Activated B cell treated with CpG ODN at 0.5 μM for 24 hours (primary cell): ENCODE measurements around the gene C1QTNF1. TPM values are rescaled to one million over a fixed set of nuclear protein-coding genes. Genes with fewer than 3 reads are reported as not detected.
A peak's percentile ranks its signal among the peaks of the same experiment; 100 is the strongest.

Experiments used
- ATAC-seq: fragments of 200-7000 bp; cut with Tn5 transposase; one replicate; pipeline ENCODE4 v1.10.0; 2021; ENCODE audit warnings: low read depth, mild to moderate bottlenecking, moderate library complexity
- CTCF ChIA-PET: fragments of 350-600 bp; sonication (Branson Sonifier 250); formaldehyde crosslinking; loops from one replicate; lab custom pipeline; 2021; ENCODE audit warnings: antibody characterized with exemption; lab: Charles Lee
- POLR2A ChIA-PET: fragments of 350-600 bp; sonication (Branson Sonifier 250); formaldehyde crosslinking; loops from one replicate; lab custom pipeline; 2021; ENCODE audit warnings: antibody characterized with exemption; lab: Charles Lee
- DNase-seq: peaks from one replicate; pipeline ENCODE4 v3.0.0; 2022
- H3K27ac Mint-ChIP-seq: one replicate; pipeline ENCODE4 v1.8.0; 2020; ENCODE audit warnings: mixed read lengths
- H3K27me3 Mint-ChIP-seq: one replicate; pipeline ENCODE4 v1.8.0; 2021; ENCODE audit warnings: mixed read lengths
- H3K36me3 Mint-ChIP-seq: one replicate; pipeline ENCODE4 v1.8.0; 2021; ENCODE audit warnings: low read depth, mixed read lengths
- H3K4me1 Mint-ChIP-seq: one replicate; pipeline ENCODE4 v1.8.0; 2021; ENCODE audit warnings: mixed read lengths
- H3K4me3 Mint-ChIP-seq: one replicate; pipeline ENCODE4 v1.8.0; 2020; ENCODE audit warnings: mild to moderate bottlenecking, mixed read lengths
- H3K9me3 Mint-ChIP-seq: one replicate; pipeline ENCODE4 v1.8.0; 2020; ENCODE audit warnings: mixed read lengths
- CTCF ChIP-seq: fragments of 200-600 bp; IDR thresholded peaks from one replicate; pipeline ENCODE4 v1.8.0; 2022; ENCODE audit warnings: antibody characterized with exemption, mild to moderate bottlenecking
- intact Hi-C: fragments of 100-400 bp; cut with micrococcal nuclease; formaldehyde crosslinking; loops from one replicate; pipeline ENCODE4 v1.15.1; 2024
- total RNA-seq: library from RNA; stranded (reverse); gene quantifications from 2 replicates; pipeline ENCODE4 v1.2.3, GENCODE V29; 2022

The C1QTNF1 gene
- total RNA-seq, 1 donor from 2014 or later = not detected

DNA sequence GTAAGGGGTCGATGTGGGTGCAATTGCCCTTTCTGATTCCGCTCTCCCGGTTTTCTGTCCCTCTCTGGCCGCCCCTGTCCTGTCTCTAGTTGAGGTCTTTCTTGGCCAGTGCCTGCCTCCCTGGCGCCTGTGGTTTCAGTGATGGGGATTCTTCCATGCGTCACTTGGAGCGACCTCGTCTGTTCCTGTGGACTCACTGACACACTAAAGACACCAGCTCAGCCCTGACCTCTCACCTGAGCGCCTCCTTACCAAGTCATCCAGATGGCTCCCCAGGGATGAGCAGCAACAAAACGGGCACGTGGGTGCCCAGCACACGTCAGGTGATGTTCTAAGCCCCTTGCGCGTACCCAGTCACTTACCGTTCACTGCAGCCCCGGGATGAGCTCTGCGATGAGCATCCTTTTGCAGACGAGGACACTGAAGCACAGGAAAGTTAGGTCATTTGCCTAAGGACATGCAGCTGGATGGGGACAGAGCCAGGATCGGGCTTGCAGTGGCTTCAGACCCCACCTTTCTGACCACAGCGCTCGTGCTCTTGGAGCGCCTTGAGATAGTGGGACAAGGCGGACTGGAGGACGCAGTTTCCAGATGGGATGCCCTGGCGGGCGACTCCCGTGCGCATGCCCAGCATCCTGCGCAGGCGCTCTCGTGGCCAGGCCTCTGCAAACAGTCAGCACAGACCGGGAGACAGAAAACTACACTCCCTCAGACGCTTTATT lies 32.8 kb upstream of the C1QTNF1 start:
- Mint-ChIP-seq H3K4me1 (peaks cover 12% of the 10 kb centered on the region), H3K27ac (no peak overlapping the region), H3K36me3 (peaks cover 58% of the 10 kb centered on the region), H3K27me3 (peaks cover 3% of the 10 kb centered on the region), H3K4me3 (no peak overlapping the region), H3K9me3 (no peaks in the 10 kb centered on the region)
- no peak for DNase-seq
- ATAC-seq = no peak
- intact Hi-C loops = no loop called here
- ChIA-PET POLR2A (no interaction called here), CTCF (no interaction called here)
- TF ChIP-seq CTCF = no peak

- Mint-ChIP-seq H3K27ac (no peak overlapping the region), H3K9me3 (no peaks in the 10 kb centered on the region), H3K4me1 (peaks cover 4% of the 10 kb centered on the region), H3K27me3 (no peaks in the 10 kb centered on the region), H3K36me3 (peaks cover 65% of the 10 kb centered on the region), H3K4me3 (no peak overlapping the region)
- ATAC-seq (no peak), DNase-seq (no peak)
- TF ChIP-seq CTCF = no peak
- intact Hi-C loops = no loop called here
- ChIA-PET POLR2A (no interaction called here), CTCF (no interaction called here)
These were observed 31.9 kb upstream of the C1QTNF1 start for GRCh38 chr17:78991906-78992532.

GRCh38 chr17:78992542-78993212 lies 31.3 kb upstream of the C1QTNF1 start:
- TF ChIP-seq CTCF = no peak
- ChIA-PET CTCF (interaction anchor here (0.8 kb wide), 1 partner anchor 8 kb away, joined by 3 read pairs; no protein-coding TSS in a partner anchor), POLR2A (no interaction called here)
- intact Hi-C loops = loop anchor here (1.0 kb wide), 1 partner anchor 50 kb away; no protein-coding TSS in a partner anchor
- DNase-seq = no peak
- H3K27me3 Mint-ChIP-seq = no peaks in the 10 kb centered on the region
- H3K4me1 Mint-ChIP-seq = peaks cover 3% of the 10 kb centered on the region
- no peak for ATAC-seq
- no peaks in the 10 kb centered on the region for H3K9me3 Mint-ChIP-seq
- no peak overlapping the region for H3K27ac Mint-ChIP-seq
- no peak overlapping the region for H3K4me3 Mint-ChIP-seq
- peaks cover 70% of the 10 kb centered on the region for H3K36me3 Mint-ChIP-seq

- no peak overlapping the region for H3K27ac Mint-ChIP-seq
- peak; percentile 71 for TF ChIP-seq CTCF
These were observed 30.6 kb upstream of the C1QTNF1 start for GRCh38 chr17:78993241-78993956.

More at GRCh38 chr17:78993241-78993956, 30.6 kb upstream of the C1QTNF1 start:
- Mint-ChIP-seq H3K4me3 (no peak overlapping the region), H3K27me3 (no peaks in the 10 kb centered on the region), H3K36me3 (peaks cover 76% of the 10 kb centered on the region), H3K9me3 (no peaks in the 10 kb centered on the region), H3K4me1 (peaks cover 3% of the 10 kb centered on the region)
- peak; percentile 77 for ATAC-seq
- intact Hi-C loops = loop anchor here (1.0 kb wide), 1 partner anchor 49 kb away; no protein-coding TSS in a partner anchor
- ChIA-PET POLR2A (no interaction called here), CTCF (interaction anchor here (0.8 kb wide), 1 partner anchor 9 kb away, joined by 3 read pairs; no protein-coding TSS in a partner anchor)
- DNase-seq = peak; percentile 40
